ENCODE measurements around the gene TMEM178B.
"Not testable (repeated sequence)": the region's sequence is repeated elsewhere in the genome, so short reads cannot be mapped to it uniquely, and the experiment has no call there.

TMEM178B gene

GRCh38 chr7:141185369-141185967 is 111.6 kb downstream of the TMEM178B start:
- no peak for DNase-seq

DNA sequence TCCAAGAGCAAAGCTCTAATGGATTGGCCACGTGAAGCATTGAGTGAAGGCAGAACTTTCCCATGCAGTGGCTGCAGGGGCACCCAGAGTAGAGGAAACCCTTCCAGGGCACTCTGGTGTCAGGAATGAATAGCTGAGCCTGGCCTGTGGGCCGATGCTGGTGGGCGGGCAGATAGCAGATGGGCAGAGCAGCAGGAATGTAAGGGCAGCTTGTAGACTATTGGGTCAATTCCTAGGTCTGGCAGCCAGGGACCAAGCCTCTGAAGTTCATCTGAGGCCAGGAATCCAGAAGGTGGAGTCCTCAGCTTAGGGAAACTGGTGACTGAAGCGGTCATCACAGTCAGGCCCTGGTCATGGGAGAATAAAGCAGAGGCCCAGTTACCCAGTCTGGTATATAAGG is 115.4 kb downstream of the TMEM178B start:
- no peak for DNase-seq

DNA sequence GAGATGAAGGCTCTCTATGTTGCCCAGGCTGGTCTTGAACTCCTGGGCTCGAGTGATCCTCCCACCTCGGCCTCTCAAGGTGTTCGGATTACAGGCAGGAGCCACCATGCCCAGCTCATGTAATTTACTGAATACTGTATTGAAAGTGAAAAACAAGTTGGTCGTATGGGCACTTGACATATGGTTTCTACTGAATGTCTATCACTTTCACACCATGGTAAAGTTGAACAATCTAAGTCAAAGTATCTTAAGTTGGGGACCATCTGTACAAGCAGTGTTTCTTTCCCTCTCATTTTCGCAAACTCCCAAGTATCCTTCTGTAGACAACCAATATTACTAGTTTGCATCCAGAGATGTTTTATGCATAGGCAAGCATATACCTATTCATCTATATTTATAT is 116.6 kb downstream of the TMEM178B start:
- no peak for DNase-seq

GRCh38 chr7:141191277-141191676 is 117.4 kb downstream of the TMEM178B start:
- DNase-seq, result no peak

DNA sequence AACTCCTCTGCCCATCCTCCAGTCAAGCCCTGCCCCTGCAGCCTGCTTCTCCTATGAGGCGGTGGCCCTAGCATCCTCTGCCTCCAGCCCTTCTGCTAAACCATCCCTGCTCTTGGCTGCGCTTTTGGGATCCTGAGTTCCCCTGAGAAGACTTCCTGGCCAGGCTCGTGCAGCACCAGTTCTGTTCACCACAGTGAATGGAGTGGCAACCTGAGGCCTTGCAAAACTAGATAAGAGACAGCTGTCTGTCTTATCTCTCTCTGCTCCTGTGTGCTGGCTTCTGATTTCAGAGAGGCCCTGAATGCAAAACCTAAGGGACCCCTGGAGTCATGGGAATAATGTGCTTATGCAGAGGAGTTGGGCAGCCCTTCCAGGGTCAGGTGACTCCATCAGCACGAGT is 119.2 kb downstream of the TMEM178B start:
- DNase-seq, result no peak

- DNase-seq, result not testable (repeated sequence)
Observed at GRCh38 chr7:141195722-141196121, 121.9 kb downstream of the TMEM178B start.

DNA sequence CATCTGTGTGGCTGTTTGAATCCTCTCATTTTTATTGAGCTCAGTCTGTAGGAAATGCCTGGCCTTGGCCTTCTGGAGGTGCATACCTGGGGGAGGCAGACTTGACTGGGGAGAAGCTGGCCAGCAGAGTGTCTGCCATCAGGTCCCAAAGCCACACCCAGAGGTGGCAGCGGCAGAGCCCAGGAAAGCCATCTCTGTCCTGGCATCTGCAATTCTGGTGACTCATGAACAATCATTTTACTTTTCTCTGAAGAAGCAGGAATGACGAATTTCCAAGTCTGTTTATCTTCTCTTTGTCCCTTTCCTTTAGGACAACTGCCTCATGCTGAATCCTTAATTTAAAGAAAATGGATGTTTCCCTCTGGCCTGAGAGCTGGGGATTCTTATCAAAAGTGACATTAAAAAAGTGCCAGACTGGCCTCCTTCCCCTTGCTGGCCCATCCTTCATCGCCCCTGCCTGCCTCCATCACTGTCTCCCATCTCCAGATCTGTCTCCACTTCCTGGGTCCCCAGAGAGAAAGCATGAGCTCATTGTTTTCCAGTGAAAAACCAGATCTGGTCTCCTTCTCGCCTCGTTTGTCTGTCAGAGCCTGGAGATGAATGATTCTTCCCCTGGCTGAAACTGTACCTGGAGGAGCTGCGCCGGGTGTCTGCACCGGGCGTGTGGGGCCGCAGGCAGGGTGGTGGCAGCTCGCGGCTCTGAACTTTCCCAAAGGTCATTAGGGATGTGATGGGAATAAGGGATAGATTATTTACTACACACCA is 124.5 kb downstream of the TMEM178B start:
- DNase-seq, result peak in 1 of 2 experiments; percentile 10

- peak; percentile 47 to 68 for DNase-seq
Observed at GRCh38 chr7:141200191-141201108, 126.6 kb downstream of the TMEM178B start.

DNA sequence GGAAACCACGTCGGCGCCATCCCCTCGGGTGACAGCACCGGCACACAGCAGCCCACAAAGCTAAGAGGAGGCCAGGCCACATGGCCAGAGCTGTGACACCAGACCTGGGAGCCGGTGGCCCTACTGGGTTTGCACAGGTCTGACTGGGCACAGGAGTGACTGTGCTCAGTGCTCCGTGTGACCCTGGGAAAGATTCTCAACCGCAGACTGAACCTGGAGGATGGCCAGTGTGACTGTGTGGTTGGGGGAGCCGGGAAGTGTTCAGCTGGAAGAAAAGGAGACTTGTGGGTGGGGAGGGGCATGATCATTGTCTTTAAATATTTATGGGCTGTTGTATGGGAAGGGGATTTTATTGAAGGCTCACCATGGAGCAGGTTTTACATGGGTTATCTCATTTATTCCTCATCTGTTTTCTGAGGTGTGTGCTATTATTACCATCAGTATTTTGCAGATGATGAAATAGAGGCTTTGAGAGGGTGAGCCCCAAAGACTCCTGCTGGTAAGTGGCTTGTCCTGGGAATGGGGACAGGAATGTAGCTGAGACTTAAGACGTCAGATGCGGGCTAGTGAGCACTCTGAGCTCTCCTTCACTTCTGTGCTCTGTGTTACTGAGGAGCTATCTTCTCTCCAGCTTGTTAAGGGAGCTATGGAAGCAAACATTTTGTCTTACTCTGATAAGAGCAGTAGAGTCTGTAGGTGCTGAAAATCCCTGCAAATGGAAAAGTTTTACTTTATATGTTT is 127.5 kb downstream of the TMEM178B start:
- peak in 1 of 2 experiments; percentile 36 for DNase-seq

- DNase-seq, result peak; percentile 71 to 89
Observed at GRCh38 chr7:141202535-141202934, 128.7 kb downstream of the TMEM178B start.

GRCh38 chr7:141203177-141203576 is 129.3 kb downstream of the TMEM178B start:
- DNase-seq, result peak in 1 of 2 experiments; percentile 12

GRCh38 chr7:141203586-141203985 is 129.7 kb downstream of the TMEM178B start:
- DNase-seq, result no peak

DNA sequence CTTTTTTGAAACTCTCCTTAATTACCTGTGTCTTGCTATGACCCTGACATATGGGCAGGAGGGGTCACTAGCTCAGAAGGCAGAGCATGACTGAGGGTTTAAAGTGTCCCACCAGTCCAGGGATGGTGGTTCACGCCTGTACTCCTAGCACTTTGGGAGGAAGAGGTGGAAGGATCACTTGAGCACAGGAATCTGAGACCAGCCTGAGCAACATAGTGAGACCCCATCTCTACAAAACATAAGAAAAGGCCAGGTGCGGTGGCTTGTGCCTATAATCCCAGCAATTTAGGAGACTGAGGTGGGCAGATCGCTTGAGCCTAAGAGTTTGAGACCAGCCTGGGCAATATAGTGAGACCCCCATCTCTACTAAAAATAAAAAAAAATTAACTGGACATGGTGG is 133.8 kb downstream of the TMEM178B start:
- no peak for DNase-seq

DNA sequence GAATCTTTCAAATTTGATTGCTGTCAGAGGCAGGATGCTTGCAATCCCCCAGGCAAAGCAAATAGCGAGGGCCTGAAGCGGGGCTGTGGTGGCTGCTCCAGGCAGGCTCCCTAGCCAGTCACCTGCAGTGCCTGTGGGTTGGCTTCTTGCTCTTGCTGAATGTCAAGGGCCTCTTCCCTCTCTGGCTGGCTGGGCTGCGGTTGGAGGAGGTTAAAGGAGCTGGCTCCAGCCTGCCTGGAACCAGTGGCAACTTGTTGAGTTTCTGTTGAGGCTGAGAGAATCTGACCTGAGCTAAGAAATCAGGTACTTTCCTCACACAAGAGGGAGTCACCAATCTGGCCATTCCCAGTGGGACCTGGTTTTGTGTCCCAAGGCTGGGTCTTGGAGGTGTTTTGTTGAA is 134.7 kb downstream of the TMEM178B start:
- DNase-seq, result no peak

- DNase-seq, result no peak
Observed at GRCh38 chr7:141209454-141209853, 135.6 kb downstream of the TMEM178B start.

- no peak for DNase-seq
Observed at GRCh38 chr7:141210862-141211261, 137.0 kb downstream of the TMEM178B start.

DNA sequence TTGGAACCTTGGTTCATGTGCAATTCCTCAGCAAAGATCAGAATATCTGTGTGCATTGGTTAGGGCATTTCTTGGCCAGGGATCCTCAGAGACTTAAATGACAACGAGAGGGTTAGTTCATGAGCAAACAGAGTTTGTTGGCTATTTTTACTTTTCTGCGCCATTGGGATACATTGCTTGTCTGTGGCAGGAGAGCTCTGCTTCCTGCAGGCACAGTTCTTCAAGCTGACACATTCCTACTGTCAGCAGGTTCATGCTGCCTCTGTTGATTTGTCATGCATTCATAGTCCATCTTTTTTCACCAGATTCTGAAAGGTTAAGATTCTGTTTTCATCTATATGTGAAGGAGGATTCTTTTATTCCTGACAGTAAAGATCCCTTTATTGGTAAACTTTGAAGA is 139.4 kb downstream of the TMEM178B start:
- no peak for DNase-seq

DNA sequence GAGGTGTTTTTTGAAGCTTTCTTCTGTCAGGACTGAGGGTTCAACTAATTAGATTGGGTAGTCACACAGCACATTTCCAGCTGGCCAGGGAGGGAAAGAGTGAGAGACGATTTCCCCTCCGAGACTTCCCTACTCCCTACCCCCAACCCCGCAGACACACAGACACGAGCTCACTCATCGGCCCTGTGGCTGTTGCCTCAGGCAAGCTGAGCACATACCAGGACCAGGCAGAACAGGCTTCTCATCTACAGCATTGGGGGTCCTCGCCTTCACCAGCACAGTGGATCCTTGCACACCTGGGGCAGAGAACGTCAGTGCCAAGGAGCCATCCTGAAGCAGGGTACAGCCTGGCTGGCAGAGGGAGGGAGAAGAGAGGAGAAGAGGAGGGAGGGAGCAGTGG is 144.1 kb downstream of the TMEM178B start:
- no peak for DNase-seq

GRCh38 chr7:141218941-141219340 is 145.1 kb downstream of the TMEM178B start:
- no peak for DNase-seq

DNA sequence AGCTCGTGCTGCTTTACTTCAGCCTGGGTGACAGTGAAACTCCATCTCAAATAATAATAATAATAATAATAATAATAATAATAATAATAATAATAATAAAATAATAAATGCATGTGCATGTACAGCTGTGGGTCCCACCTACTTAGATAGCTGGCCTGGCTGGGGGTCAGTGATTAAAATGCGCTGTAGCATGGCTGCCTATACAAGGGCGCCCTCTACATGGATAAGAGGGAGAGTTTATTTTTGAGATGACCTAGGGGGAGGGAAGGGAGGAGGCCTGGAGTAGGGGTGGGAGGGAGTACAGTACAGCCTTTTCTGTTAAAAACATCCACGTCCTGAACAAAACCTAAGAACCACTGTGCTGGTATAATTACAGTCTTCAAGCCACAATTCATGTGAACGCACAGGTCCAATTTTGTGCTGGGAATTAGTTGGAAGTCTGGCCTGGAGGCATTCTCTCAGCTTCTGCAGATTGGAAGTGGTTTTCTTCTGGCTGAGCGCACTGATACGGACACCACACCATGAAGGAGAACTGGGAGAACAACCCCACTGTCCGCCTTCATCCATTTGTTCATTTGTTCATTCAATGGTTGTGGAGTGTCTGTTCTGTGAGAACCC is 146.5 kb downstream of the TMEM178B start:
- DNase-seq, result peak in 1 of 2 experiments; percentile 59

DNA sequence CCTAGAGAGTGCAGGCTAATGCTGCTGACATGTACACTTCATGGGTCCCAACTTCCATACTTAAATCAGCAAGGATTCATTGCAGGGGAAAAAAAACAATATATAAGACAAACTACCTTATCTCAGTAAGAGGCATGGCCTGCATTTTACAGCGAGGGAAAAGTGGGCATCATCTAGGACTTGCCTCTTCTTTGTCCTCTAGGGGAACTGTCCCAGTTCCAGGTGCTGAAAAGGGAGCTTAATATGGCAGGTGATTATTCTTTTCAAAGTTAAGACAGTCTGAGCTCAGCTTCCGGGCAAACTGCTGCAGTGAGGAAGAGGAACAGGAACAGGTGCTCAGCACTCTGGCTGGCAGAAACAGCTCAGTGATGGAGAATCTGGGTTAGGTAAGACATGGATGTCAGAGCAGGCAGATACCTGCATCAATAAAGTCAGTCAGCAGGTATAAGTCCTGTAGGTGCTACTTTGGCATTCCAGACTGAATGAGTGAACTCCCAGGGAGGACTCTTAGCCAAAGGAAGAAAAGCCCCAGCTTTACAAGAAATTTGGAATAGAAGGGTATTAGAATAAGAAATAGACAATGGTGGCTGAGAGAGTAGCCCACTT is 147.2 kb downstream of the TMEM178B start:
- no peak for DNase-seq

Measured in NCI-H524 (cell line).